ENCODE data around the gene MTMR3.

DNA sequence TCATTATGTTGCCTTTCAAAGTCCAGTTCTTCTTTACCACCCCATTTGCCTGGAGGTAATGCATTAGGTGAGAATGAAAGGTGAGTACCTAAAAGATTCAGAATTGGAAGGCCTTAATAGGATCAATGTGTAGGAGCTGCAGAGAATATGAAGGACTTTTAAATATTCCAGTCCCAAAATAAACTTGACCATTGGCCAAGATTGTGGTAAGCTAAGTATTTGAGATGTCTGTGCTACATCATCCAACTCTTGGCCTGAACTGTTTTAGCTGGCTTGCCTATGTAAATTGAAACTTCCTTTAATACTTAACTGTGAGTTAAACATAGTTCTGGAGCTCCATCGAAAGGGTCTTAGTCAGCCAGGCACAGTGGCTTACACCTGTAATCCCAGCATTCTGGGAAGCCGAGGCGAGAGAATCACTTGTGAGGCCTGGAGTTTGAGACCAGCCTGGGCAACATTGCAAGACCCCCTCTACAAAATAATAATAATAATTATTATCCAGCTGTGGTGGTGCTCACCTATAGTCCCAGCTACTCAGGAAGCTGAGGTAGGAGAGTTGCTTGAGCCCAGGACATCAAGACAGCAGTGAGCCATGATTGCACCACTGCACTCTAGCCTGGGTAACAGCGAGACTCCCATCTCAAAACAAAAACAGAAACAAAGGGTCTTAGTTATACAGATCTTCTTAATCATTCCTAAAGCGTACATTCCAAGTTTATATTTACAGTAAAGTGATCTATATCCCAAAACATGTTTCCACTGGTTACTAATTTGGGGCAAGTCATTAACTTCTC is 29.8 kb downstream of the MTMR3 start:
- no peak for TF ChIP-seq EZH2 (IDR thresholded peaks at IDR 0.05; ENCODE audit: low read length, unreplicated experiment)
- TF ChIP-seq, protein P1, sequence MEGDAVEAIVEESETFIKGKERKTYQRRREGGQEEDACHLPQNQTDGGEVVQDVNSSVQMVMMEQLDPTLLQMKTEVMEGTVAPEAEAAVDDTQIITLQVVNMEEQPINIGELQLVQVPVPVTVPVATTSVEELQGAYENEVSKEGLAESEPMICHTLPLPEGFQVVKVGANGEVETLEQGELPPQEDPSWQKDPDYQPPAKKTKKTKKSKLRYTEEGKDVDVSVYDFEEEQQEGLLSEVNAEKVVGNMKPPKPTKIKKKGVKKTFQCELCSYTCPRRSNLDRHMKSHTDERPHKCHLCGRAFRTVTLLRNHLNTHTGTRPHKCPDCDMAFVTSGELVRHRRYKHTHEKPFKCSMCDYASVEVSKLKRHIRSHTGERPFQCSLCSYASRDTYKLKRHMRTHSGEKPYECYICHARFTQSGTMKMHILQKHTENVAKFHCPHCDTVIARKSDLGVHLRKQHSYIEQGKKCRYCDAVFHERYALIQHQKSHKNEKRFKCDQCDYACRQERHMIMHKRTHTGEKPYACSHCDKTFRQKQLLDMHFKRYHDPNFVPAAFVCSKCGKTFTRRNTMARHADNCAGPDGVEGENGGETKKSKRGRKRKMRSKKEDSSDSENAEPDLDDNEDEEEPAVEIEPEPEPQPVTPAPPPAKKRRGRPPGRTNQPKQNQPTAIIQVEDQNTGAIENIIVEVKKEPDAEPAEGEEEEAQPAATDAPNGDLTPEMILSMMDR (conservative IDR thresholded peaks at IDR 0.05; ENCODE audit: low read depth, low read length): no peak

Data from PC-3 (cell line).